ENCODE results near the gene PSMF1. TPM values are rescaled to one million over a fixed set of nuclear protein-coding genes. Genes with fewer than 3 reads are reported as not detected.

PSMF1 gene
- total and polyA plus RNA-seq, 9 of the 15 experiments (the other 6 are each of a cell fraction or from before 2014, with no cell fraction given): 8.5 to 192 (median 33.2) TPM

DNA sequence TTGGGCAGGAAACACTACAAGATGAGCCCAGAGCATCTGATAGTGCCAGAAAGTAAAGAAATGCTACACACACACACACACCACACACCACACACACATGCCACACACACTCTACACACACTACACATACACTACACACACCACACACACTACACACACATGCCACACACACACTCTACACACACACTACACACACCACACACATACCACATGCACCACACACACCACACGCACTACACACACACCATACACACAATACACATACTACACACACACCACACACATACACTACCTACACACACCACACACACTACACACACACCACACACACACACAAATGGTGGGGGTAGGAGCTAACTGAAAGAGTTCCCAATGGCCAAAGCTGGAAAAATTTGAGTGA, 69.9 kb downstream of the PSMF1 start (continued):
- TF ChIP-seq, protein P1, sequence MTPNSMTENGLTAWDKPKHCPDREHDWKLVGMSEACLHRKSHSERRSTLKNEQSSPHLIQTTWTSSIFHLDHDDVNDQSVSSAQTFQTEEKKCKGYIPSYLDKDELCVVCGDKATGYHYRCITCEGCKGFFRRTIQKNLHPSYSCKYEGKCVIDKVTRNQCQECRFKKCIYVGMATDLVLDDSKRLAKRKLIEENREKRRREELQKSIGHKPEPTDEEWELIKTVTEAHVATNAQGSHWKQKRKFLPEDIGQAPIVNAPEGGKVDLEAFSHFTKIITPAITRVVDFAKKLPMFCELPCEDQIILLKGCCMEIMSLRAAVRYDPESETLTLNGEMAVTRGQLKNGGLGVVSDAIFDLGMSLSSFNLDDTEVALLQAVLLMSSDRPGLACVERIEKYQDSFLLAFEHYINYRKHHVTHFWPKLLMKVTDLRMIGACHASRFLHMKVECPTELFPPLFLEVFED (CRISPR knock-in tag; conservative IDR thresholded peaks at IDR 0.05): peak; percentile 86; the same call in 1 of the 2 replicates
- TF ChIP-seq SRF (CRISPR knock-in tag; IDR thresholded peaks at IDR 0.05): no peak
- TF ChIP-seq, protein P2, sequence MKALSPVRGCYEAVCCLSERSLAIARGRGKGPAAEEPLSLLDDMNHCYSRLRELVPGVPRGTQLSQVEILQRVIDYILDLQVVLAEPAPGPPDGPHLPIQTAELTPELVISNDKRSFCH (CRISPR knock-in tag; IDR thresholded peaks at IDR 0.05): no peak
- TF ChIP-seq, protein P2 (tag; IDR thresholded peaks at IDR 0.05): no peak
- TF ChIP-seq MED1 (CRISPR knock-in tag; IDR thresholded peaks at IDR 0.05; ENCODE audit: borderline replicate concordance): no peak
- TF ChIP-seq, protein P3, sequence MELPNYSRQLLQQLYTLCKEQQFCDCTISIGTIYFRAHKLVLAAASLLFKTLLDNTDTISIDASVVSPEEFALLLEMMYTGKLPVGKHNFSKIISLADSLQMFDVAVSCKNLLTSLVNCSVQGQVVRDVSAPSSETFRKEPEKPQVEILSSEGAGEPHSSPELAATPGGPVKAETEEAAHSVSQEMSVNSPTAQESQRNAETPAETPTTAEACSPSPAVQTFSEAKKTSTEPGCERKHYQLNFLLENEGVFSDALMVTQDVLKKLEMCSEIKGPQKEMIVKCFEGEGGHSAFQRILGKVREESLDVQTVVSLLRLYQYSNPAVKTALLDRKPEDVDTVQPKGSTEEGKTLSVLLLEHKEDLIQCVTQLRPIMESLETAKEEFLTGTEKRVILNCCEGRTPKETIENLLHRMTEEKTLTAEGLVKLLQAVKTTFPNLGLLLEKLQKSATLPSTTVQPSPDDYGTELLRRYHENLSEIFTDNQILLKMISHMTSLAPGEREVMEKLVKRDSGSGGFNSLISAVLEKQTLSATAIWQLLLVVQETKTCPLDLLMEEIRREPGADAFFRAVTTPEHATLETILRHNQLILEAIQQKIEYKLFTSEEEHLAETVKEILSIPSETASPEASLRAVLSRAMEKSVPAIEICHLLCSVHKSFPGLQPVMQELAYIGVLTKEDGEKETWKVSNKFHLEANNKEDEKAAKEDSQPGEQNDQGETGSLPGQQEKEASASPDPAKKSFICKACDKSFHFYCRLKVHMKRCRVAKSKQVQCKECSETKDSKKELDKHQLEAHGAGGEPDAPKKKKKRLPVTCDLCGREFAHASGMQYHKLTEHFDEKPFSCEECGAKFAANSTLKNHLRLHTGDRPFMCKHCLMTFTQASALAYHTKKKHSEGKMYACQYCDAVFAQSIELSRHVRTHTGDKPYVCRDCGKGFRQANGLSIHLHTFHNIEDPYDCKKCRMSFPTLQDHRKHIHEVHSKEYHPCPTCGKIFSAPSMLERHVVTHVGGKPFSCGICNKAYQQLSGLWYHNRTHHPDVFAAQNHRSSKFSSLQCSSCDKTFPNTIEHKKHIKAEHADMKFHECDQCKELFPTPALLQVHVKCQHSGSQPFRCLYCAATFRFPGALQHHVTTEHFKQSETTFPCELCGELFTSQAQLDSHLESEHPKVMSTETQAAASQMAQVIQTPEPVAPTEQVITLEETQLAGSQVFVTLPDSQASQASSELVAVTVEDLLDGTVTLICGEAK (IDR thresholded peaks at IDR 0.05): peak; percentile 57
- TF ChIP-seq, protein P3 (CRISPR knock-in tag; IDR thresholded peaks at IDR 0.05): no peak
- TF ChIP-seq TARDBP (IDR thresholded peaks at IDR 0.05): no peak
- TF ChIP-seq, protein P4, sequence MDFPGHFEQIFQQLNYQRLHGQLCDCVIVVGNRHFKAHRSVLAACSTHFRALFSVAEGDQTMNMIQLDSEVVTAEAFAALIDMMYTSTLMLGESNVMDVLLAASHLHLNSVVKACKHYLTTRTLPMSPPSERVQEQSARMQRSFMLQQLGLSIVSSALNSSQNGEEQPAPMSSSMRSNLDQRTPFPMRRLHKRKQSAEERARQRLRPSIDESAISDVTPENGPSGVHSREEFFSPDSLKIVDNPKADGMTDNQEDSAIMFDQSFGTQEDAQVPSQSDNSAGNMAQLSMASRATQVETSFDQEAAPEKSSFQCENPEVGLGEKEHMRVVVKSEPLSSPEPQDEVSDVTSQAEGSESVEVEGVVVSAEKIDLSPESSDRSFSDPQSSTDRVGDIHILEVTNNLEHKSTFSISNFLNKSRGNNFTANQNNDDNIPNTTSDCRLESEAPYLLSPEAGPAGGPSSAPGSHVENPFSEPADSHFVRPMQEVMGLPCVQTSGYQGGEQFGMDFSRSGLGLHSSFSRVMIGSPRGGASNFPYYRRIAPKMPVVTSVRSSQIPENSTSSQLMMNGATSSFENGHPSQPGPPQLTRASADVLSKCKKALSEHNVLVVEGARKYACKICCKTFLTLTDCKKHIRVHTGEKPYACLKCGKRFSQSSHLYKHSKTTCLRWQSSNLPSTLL (IDR thresholded peaks at IDR 0.05): peak; percentile 71; the same call in 1 of the 2 replicates
- TF ChIP-seq, protein P5, sequence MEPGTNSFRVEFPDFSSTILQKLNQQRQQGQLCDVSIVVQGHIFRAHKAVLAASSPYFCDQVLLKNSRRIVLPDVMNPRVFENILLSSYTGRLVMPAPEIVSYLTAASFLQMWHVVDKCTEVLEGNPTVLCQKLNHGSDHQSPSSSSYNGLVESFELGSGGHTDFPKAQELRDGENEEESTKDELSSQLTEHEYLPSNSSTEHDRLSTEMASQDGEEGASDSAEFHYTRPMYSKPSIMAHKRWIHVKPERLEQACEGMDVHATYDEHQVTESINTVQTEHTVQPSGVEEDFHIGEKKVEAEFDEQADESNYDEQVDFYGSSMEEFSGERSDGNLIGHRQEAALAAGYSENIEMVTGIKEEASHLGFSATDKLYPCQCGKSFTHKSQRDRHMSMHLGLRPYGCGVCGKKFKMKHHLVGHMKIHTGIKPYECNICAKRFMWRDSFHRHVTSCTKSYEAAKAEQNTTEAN (CRISPR knock-in tag; IDR thresholded peaks at IDR 0.05): no peak
